ENCODE results near the gene TXNRD2. TPM values are rescaled to one million over a fixed set of nuclear protein-coding genes. Genes with fewer than 3 reads are reported as not detected.

The TXNRD2 gene
- total and polyA plus RNA-seq, 2 of the 4 experiments (the other 2 are of a cell fraction), result 15.6 to 25.7 TPM

- Histone ChIP-seq H2BK20ac (ENCODE audit: low read depth, low read length) (no peak overlapping the region), H4K8ac (ENCODE audit: low read depth in 2 of 2, low read length in 2 of 2) (no peak overlapping the region), H3K18ac (ENCODE audit: low read depth, low read length) (no peak overlapping the region), H3K36me3 (ENCODE audit: control insufficient read depth, insufficient read depth, low read length) (peaks cover 47% of the 10 kb centered on the region), H4K20me1 (ENCODE audit: insufficient read depth, low read length) (no peaks in the 10 kb centered on the region), H3K9me3 (ENCODE audit: control insufficient read depth, insufficient read depth, low read length) (no peaks in the 10 kb centered on the region; the same call in 1 of the 2 replicates), H3K4ac (ENCODE audit: low read depth, low read length) (no peak overlapping the region), H2AK9ac (replicated peaks; ENCODE audit: low read depth, low read length, poor library complexity) (no peak overlapping the region), H3K4me3 (ENCODE audit: insufficient read depth, low read depth, low read length) (no peak overlapping the region), H3K9me1 (ENCODE audit: insufficient read depth, low read length) (peaks cover 4% of the 10 kb centered on the region; the same call in 1 of the 2 replicates), H2AK5ac (ENCODE audit: low read depth, low read length) (no peak overlapping the region), H2BK5ac (ENCODE audit: low read depth, low read length, poor library complexity, severe bottlenecking) (no peak overlapping the region), H3K27me3 (ENCODE audit: control insufficient read depth, insufficient read depth, low read length) (no peaks in the 10 kb centered on the region), H3K4me2 (ENCODE audit: low read depth, low read length) (no peak overlapping the region), H3K56ac (ENCODE audit: extremely low read depth, insufficient read depth, low read length) (no peak overlapping the region), H2BK15ac (ENCODE audit: low read depth, low read length) (no peak overlapping the region; the same call in 2 of the 3 replicates), H3K9ac (ENCODE audit: low read depth, low read length) (no peak overlapping the region), H3K27ac (ENCODE audit: insufficient read depth, low read length) (no peak overlapping the region), H4K5ac (ENCODE audit: low read depth, low read length) (no peak overlapping the region), H2BK120ac (ENCODE audit: low read depth, low read length) (no peak overlapping the region), H4K91ac (ENCODE audit: insufficient read depth, low read depth, low read length) (no peak overlapping the region), H3K4me1 (ENCODE audit: control insufficient read depth, insufficient read depth, low read length) (no peaks in the 10 kb centered on the region), H2AFZ (replicated peaks; ENCODE audit: low read length, poor library complexity) (no peak overlapping the region), H3K79me1 (ENCODE audit: low read depth in 1 of 2, low read length in 2 of 2) (no peaks in the 10 kb centered on the region), H3K23ac (ENCODE audit: low read depth, low read length) (no peak overlapping the region), H3K14ac (replicated peaks; ENCODE audit: low read depth, low read length) (no peak overlapping the region)
- intact Hi-C loops (cut with micrococcal nuclease), result no loop called here
- 95% methylated on average over 7 of the region's 12 CpGs; no CpG with 5 or more reads in 1 of the 2 experiments for WGBS, 2 experiments (ENCODE audit: extremely low coverage in 2 of 2, insufficient read length in 1 of 2)
- dilution Hi-C loops (cut with HindIII; ENCODE audit: low sequenced_read_pairs, unreplicated experiment), result no loop called here
- no TSS peak for BruUV-seq (replicated peaks)
- ChIA-PET CTCF (interaction anchor here (1.9 kb wide), 1 partner anchor 187 kb away, joined by 5 read pairs; no protein-coding TSS in a partner anchor), POLR2A (ENCODE audit: unreplicated experiment) (no interaction called here)
- in situ Hi-C loops (cut with MboI; ENCODE audit: low sequenced_read_pairs), result no loop called here
- ATAC-seq (ENCODE audit: low read depth) (no peak), DNase-seq (no peak)
- TF ChIP-seq BHLHE40 (IDR thresholded peaks at IDR 0.05; ENCODE audit: low read depth, low read length), result no peak
- TF ChIP-seq, protein P1, sequence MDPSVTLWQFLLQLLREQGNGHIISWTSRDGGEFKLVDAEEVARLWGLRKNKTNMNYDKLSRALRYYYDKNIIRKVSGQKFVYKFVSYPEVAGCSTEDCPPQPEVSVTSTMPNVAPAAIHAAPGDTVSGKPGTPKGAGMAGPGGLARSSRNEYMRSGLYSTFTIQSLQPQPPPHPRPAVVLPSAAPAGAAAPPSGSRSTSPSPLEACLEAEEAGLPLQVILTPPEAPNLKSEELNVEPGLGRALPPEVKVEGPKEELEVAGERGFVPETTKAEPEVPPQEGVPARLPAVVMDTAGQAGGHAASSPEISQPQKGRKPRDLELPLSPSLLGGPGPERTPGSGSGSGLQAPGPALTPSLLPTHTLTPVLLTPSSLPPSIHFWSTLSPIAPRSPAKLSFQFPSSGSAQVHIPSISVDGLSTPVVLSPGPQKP (IDR thresholded peaks at IDR 0.05; ENCODE audit: borderline replicate concordance, low read depth, low read length), result no peak
- no peak for TF ChIP-seq MAFK (IDR thresholded peaks at IDR 0.05; ENCODE audit: low read depth, low read length)
- no peak for TF ChIP-seq CHD1 (IDR thresholded peaks at IDR 0.05; ENCODE audit: low read depth, low read length)
- no peak for TF ChIP-seq RAD21 (IDR thresholded peaks at IDR 0.05; ENCODE audit: low read length)
- TF ChIP-seq FOS (IDR thresholded peaks at IDR 0.05; ENCODE audit: low read depth, low read length), result no peak
- no peak for TF ChIP-seq SMC3 (IDR thresholded peaks at IDR 0.05; ENCODE audit: low read depth, low read length)
- no peak for TF ChIP-seq POLR2A (IDR thresholded peaks at IDR 0.05; ENCODE audit: low read depth, low read length)
- TF ChIP-seq RFX5 (IDR thresholded peaks at IDR 0.05; ENCODE audit: low read depth, low read length), result no peak
- no peak for TF ChIP-seq MXI1 (IDR thresholded peaks at IDR 0.05; ENCODE audit: borderline replicate concordance, low read depth, low read length)
- TF ChIP-seq MAZ (IDR thresholded peaks at IDR 0.05; ENCODE audit: borderline replicate concordance, low read depth, low read length), result no peak
- no peak for TF ChIP-seq CEBPB (IDR thresholded peaks at IDR 0.05; ENCODE audit: low read depth, low read length)
- no peak for TF ChIP-seq CTCF (conservative IDR thresholded peaks at IDR 0.05; ENCODE audit: low read depth, low read length)
Observed at GRCh38 chr22:19917389-19918138, 24.1 kb downstream of the TXNRD2 start.

Measured in IMR-90 (cell line).